ENCODE data around the gene LPCAT4. TPM values are rescaled to one million over a fixed set of nuclear protein-coding genes. Genes with fewer than 3 reads are reported as not detected.

The LPCAT4 gene
- total and polyA plus RNA-seq, 2 of the 8 experiments (the other 6 are each of a cell fraction or from before 2014, with no cell fraction given) = 69.3 to 109 TPM

GRCh38 chr15:34362047-34362773 lies 4.8 kb downstream of the LPCAT4 start:
- H3K9ac ChIP-seq (replicated peaks in 1 of 4; ENCODE audit: extremely low read depth in 1 of 4, low read depth in 3 of 4, low read length in 3 of 4) = no peak overlapping the region

More at GRCh38 chr15:34362047-34362773, 4.8 kb downstream of the LPCAT4 start:
- peaks cover 14% of the 10 kb centered on the region for H3K79me1 ChIP-seq (ENCODE audit: low read depth, low read length)
- H4K91ac ChIP-seq (replicated peaks; ENCODE audit: insufficient read length, low read length) = no peak overlapping the region
- ChIA-PET POLR2A (ENCODE audit: partially characterized antibody) (no interaction called here), CTCF (ENCODE audit: partially characterized antibody) (interaction anchor here (0.5 to 3.3 kb wide), 5 partner anchors 9 to 288 kb away, joined by 3 to 34 read pairs (median 5); partner anchors contain the start of genes NOP10 and NUTM1)
- no peak overlapping the region for H2BK12ac ChIP-seq (ENCODE audit: low read depth, low read length)
- no peak overlapping the region for H4K8ac ChIP-seq (ENCODE audit: extremely low read depth, insufficient read depth, low read length)
- H2BK15ac ChIP-seq (ENCODE audit: low read length) = no peak overlapping the region
- FAIRE-seq (no peak), DNase-seq (ENCODE audit: low read depth in 1 of 2, low spot score in 2 of 2) (no peak)
- no peak overlapping the region for H3K27ac ChIP-seq (ENCODE audit: low read depth, low read length)
- no peaks in the 10 kb centered on the region for H3K9me3 ChIP-seq (ENCODE audit: insufficient read depth in 2 of 2, low read depth in 1 of 2, low read length in 1 of 2)
- H2BK20ac ChIP-seq (ENCODE audit: low read length) = no peak overlapping the region
- H2AFZ ChIP-seq (ENCODE audit: low read length) = no peak overlapping the region
- H3K36me3 ChIP-seq (ENCODE audit: control insufficient read depth in 2 of 4, insufficient read depth in 4 of 4, low read length in 3 of 4) = peaks cover 7 to 39% (median 28%) of the 10 kb centered on the region in 4 experiments
- TF ChIP-seq RAD21 (IDR thresholded peaks at IDR 0.05 in 1 of 2, conservative IDR thresholded peaks at IDR 0.05 in 1 of 2; ENCODE audit: low read depth in 2 of 2, low read length in 2 of 2) (peak; percentile 58), NRF1 (IDR thresholded peaks at IDR 0.05; ENCODE audit: low read depth, low read length) (no peak)
- TF ChIP-seq, protein P1, sequence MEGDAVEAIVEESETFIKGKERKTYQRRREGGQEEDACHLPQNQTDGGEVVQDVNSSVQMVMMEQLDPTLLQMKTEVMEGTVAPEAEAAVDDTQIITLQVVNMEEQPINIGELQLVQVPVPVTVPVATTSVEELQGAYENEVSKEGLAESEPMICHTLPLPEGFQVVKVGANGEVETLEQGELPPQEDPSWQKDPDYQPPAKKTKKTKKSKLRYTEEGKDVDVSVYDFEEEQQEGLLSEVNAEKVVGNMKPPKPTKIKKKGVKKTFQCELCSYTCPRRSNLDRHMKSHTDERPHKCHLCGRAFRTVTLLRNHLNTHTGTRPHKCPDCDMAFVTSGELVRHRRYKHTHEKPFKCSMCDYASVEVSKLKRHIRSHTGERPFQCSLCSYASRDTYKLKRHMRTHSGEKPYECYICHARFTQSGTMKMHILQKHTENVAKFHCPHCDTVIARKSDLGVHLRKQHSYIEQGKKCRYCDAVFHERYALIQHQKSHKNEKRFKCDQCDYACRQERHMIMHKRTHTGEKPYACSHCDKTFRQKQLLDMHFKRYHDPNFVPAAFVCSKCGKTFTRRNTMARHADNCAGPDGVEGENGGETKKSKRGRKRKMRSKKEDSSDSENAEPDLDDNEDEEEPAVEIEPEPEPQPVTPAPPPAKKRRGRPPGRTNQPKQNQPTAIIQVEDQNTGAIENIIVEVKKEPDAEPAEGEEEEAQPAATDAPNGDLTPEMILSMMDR (IDR thresholded peaks at IDR 0.05; ENCODE audit: control extremely low read depth in 1 of 3, insufficient read depth in 1 of 3, low read depth in 1 of 3, low read length in 3 of 3) = peak; percentile 15 to 30 (median 23); a peak in 3 of 4 replicates
- no peak overlapping the region for H2AK5ac ChIP-seq (ENCODE audit: low read depth, low read length)
- H3K23me2 ChIP-seq (ENCODE audit: low read depth, low read length) = no peaks in the 10 kb centered on the region; the same call in 1 of the 2 replicates
- 85% methylated on average over 10 of the region's 10 CpGs; no CpG with 5 or more reads in 1 of the 2 experiments for WGBS, 2 experiments (ENCODE audit: extremely low coverage in 1 of 2, insufficient coverage in 1 of 2, insufficient read length in 1 of 2, insufficient replicate concordance in 2 of 2, low coverage in 1 of 2, low lambda C conversion rate in 2 of 2, missing lambda C conversion rate in 1 of 2)
- H3K23ac ChIP-seq (ENCODE audit: insufficient read length) = no peak overlapping the region
- H4K5ac ChIP-seq (ENCODE audit: insufficient read length, low read depth, low read length) = no peak overlapping the region
- no peak overlapping the region for H3K14ac ChIP-seq (ENCODE audit: insufficient read length)
- no peak overlapping the region for H3K56ac ChIP-seq (replicated peaks; ENCODE audit: insufficient read length, low read depth, low read length)
- H2BK5ac ChIP-seq (ENCODE audit: low read depth, low read length) = no peak overlapping the region
- H3K79me2 ChIP-seq (ENCODE audit: control insufficient read depth in 1 of 2, insufficient read depth in 2 of 2, low read length in 2 of 2) = peaks cover 4 to 21% of the 10 kb centered on the region in 2 experiments; a peak in 3 of 4 replicates
- no peaks in the 10 kb centered on the region for H3K27me3 ChIP-seq (replicated peaks in 1 of 4; ENCODE audit: control insufficient read depth in 3 of 4, extremely low read depth in 1 of 4, insufficient read depth in 3 of 4, low read length in 3 of 4)
- H3K4me1 ChIP-seq (replicated peaks in 1 of 4; ENCODE audit: control insufficient read depth in 3 of 4, insufficient read depth in 4 of 4, low read length in 3 of 4) = peaks cover 5 to 12% (median 7%) of the 10 kb centered on the region in 4 experiments
- H3K4me3 ChIP-seq (ENCODE audit: extremely low read depth in 1 of 4, insufficient read depth in 2 of 4, low read depth in 3 of 4, low read length in 4 of 4) = no peak overlapping the region
- no peak overlapping the region for H3K4ac ChIP-seq (replicated peaks; ENCODE audit: insufficient read length, low read depth, low read length)
- H2BK120ac ChIP-seq (replicated peaks; ENCODE audit: low read depth, low read length) = no peak overlapping the region
- H4K20me1 ChIP-seq (replicated peaks in 1 of 2; ENCODE audit: control insufficient read depth in 1 of 2, insufficient read depth in 2 of 2, low read length in 2 of 2) = peaks cover 8 to 10% of the 10 kb centered on the region in 2 experiments
- no peak overlapping the region for H3K4me2 ChIP-seq (ENCODE audit: insufficient read depth in 1 of 2, low read depth in 2 of 2, low read length in 2 of 2)
- H3K18ac ChIP-seq (ENCODE audit: extremely low read depth, low read length) = no peak overlapping the region

Data from H1 (cell line).